ENCODE results near the gene POLR1B. TPM values are rescaled to one million over a fixed set of nuclear protein-coding genes. Genes with fewer than 3 reads are reported as not detected.

The POLR1B gene
- total RNA-seq, 1 donor from 2014 or later = 40.8 TPM

DNA sequence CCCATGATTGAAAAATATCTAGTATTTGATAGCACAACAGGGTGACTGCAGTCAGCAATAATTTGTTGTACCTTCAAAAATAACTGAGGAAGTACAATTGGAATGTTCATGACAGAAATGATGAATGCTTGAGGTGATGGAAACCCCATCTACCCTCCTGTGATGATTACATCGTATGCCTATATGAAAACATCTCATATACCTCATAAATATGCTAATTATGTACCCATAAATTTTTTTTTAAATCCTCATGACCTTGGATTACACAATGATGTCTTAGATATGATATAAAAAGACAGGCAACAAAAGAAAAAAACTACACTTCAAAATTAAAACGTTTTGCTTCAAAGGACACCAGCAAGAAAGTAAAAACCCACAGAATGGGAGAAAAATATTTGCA is 1.4 kb upstream of the POLR1B start:
- no peak for FAIRE-seq
- no peaks in the 10 kb centered on the region for H3K36me3 ChIP-seq (ENCODE audit: control insufficient read depth, insufficient read depth, low read length)
- no peak for DNase-seq (ENCODE audit: low read depth)
- no peak overlapping the region for H3K4me3 ChIP-seq (ENCODE audit: low read depth, low read length)
- no peak for TF ChIP-seq CTCF (IDR thresholded peaks at IDR 0.05; ENCODE audit: insufficient read depth, low read length, severe bottlenecking)
- H3K27me3 ChIP-seq (ENCODE audit: control insufficient read depth, insufficient read depth, low read length) = no peaks in the 10 kb centered on the region

DNA sequence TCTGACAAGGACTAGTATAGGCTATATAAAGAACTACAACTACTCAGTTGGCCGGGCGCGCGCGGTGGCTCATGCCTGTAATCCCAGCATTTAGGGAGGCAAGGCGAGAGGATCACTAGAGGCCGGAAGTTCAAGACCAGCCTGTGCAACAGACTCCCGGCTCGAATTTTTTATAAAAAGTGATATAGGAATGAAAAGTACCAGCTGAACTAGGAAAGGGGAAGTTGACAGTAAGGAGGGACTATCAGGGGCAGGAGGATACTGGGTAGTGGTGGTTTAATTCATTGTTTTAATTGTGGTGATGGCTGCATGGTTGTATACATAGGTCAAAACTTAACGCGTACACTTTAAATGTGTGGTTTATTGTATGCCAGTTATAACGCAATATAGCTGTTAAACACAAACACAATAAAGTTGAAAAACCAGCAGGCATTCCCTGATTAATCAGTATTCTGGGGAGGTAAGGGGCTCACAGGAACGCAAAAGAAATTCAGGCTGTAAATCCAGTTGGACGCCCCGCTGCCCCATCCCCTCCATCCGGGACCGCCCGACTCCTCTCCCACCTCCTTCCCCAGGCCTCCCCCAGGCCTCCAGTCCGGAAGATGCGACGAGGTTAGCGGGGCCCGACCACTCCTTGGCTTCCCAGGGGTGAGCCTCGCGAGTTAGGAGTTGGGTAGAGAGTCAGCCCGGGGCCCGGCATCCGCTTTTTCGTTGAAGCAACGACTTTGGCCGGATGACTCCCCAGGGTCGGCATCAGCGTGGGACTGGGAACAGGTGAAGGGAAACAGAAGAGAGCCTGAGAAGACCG is 746 bp upstream of the POLR1B start:
- no peak for TF ChIP-seq CTCF (IDR thresholded peaks at IDR 0.05; ENCODE audit: insufficient read depth, low read length, severe bottlenecking)
- peaks cover 2% of the 10 kb centered on the region for H3K36me3 ChIP-seq (ENCODE audit: control insufficient read depth, insufficient read depth, low read length)
- DNase-seq (ENCODE audit: low read depth) (no peak), FAIRE-seq (no peak)
- H3K4me3 ChIP-seq (ENCODE audit: low read depth, low read length) = peak overlapping the region; percentile 75
- no peaks in the 10 kb centered on the region for H3K27me3 ChIP-seq (ENCODE audit: control insufficient read depth, insufficient read depth, low read length)

DNA sequence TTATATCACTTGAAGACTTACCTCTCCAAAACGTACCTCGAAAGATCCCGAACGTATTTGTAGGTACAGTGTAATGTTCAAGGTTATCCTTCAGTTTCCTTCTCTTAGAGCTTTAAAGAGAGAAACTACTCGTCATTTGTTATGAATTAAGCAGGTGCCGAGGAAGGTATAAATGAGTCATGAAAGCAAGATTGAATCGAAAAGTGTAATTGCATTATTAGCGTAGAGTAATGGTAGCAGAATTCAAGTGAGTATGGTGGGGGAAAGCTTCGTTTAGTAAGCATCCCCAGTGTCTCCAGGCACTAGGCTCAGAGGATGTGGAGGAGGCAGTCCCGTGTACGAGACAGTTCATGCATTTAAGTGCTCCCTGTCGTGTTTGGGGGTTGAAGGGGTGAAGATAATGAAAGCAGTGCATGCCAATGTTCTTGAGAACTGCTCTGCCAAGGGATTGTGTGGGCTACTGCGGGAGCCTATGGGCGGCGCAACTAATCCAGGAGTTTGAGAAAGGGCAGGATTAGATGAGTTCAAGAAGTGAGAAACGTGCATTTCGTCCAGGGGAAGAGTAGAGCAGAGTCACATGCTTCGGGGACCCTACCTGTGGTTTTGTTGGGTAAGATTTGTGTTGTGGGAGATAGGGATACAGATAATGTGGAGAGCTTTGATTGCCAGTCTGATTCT is 858 bp downstream of the POLR1B start:
- H3K27me3 ChIP-seq (ENCODE audit: control insufficient read depth, insufficient read depth, low read length) = no peaks in the 10 kb centered on the region
- TF ChIP-seq CTCF (IDR thresholded peaks at IDR 0.05; ENCODE audit: insufficient read depth, low read length, severe bottlenecking) = no peak
- peak overlapping the region; percentile 75 for H3K4me3 ChIP-seq (ENCODE audit: low read depth, low read length)
- peaks cover 6% of the 10 kb centered on the region for H3K36me3 ChIP-seq (ENCODE audit: control insufficient read depth, insufficient read depth, low read length)
- FAIRE-seq (no peak), DNase-seq (ENCODE audit: low read depth) (peak; percentile 46)

DNA sequence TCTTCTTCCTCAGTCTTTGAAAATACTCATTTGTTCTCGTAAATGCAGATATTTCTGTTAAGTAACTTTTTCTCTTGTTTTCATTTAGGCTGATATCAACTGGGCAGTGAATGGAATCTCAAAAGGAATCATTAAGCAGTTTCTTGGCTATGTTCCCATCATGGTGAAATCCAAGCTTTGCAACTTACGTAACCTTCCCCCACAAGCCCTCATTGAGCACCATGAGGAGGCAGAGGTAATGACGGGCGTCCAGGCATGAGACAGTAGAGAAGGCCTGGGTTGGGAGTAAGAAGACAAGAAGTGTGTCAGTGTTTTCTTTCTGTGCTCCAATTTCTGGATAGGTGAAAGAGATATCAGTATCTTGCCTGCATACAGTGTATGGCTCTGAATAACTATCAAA is 5.1 kb downstream of the POLR1B start:
- DNase-seq (ENCODE audit: low read depth) = peak; percentile 73
- FAIRE-seq = no peak
- no peak overlapping the region for H3K4me3 ChIP-seq (ENCODE audit: low read depth, low read length)

GRCh38 chr2:112548980-112549379 is 6.7 kb downstream of the POLR1B start:
- TF ChIP-seq CTCF (IDR thresholded peaks at IDR 0.05; ENCODE audit: insufficient read depth, low read length, severe bottlenecking) = no peak
- no peaks in the 10 kb centered on the region for H3K27me3 ChIP-seq (ENCODE audit: control insufficient read depth, insufficient read depth, low read length)
- peaks cover 14% of the 10 kb centered on the region for H3K36me3 ChIP-seq (ENCODE audit: control insufficient read depth, insufficient read depth, low read length)
- H3K4me3 ChIP-seq (ENCODE audit: low read depth, low read length) = no peak overlapping the region
- DNase-seq (ENCODE audit: low read depth) (no peak), FAIRE-seq (no peak)

More for the DNA sequence above, 5.1 kb downstream of the POLR1B start:
- peaks cover 9% of the 10 kb centered on the region for H3K36me3 ChIP-seq (ENCODE audit: control insufficient read depth, insufficient read depth, low read length)
- H3K27me3 ChIP-seq (ENCODE audit: control insufficient read depth, insufficient read depth, low read length) = no peaks in the 10 kb centered on the region
- TF ChIP-seq CTCF (IDR thresholded peaks at IDR 0.05; ENCODE audit: insufficient read depth, low read length, severe bottlenecking) = no peak

Data from bronchial epithelial cell (primary cell).